A549 (cell line): ENCODE data around the gene ARID1B.
"Not testable (repeated sequence)": the region's sequence is repeated elsewhere in the genome, so short reads cannot be mapped to it uniquely, and the experiment has no call there.

Experiments used
- CHD2 ChIP-seq: fragments of 150-350 bp; IDR thresholded peaks from 2 replicates; pipeline ENCODE4 v1.6.1; 2014; ENCODE audit warnings: low read length; ENCODE audit not compliant: partially characterized antibody
- EP300 ChIP-seq, 2 experiments: fragments of >200 bp; sonication (Bioruptor Twin); formaldehyde crosslinking; IDR thresholded peaks; 2 replicates in 1 of 2; 3 replicates in 1 of 2; pipeline ENCODE4 v1.6.1; 2016 to 2017
- ESRRA ChIP-seq: fragments of 150-350 bp; IDR thresholded peaks from 2 replicates; pipeline ENCODE4 v1.6.1; 2014; ENCODE audit warnings: mild to moderate bottlenecking, low read length, borderline replicate concordance
- FOSL2 ChIP-seq, 2 experiments: fragments of 450-650 bp in 1 of 2; fragments of >200 bp in 1 of 2; sonication (Bioruptor Twin) in 1 of 2; formaldehyde crosslinking; IDR thresholded peaks; 2 replicates each; pipeline versions ENCODE4 v1.5.0 to v1.6.1; 2016 to 2020; ENCODE audit warnings: mild to moderate bottlenecking in 1 of 2, moderate library complexity in 1 of 2
- GATA3 ChIP-seq: IDR thresholded peaks from 2 replicates; pipeline ENCODE4 v1.6.1; 2012; ENCODE audit warnings: borderline replicate concordance
- KDM1A ChIP-seq: fragments of 200-600 bp; sonication (generic); IDR thresholded peaks from 2 replicates; pipeline ENCODE4 v1.6.1; 2016; ENCODE audit warnings: low read depth, mild to moderate bottlenecking
- POLR2A ChIP-seq: IDR thresholded peaks from 2 replicates; pipeline ENCODE4 v1.6.1; 2012; ENCODE audit warnings: mild to moderate bottlenecking, low read length
- POLR2AphosphoS2 ChIP-seq: conservative IDR thresholded peaks from 2 replicates; pipeline ENCODE4 v1.6.1; 2012; ENCODE audit warnings: low read length, improper control_type of control experiment, inconsistent platforms
- RFX5 ChIP-seq: fragments of 450-650 bp; IDR thresholded peaks from 2 replicates; pipeline ENCODE4 v1.7.1; 2014; ENCODE audit warnings: antibody characterized with exemption, mild to moderate bottlenecking, moderate library complexity
- TF ChIP-seq, protein P1 (sequence below): fragments of >200 bp; sonication (Bioruptor Twin); formaldehyde crosslinking; IDR thresholded peaks from 3 replicates; pipeline ENCODE4 v1.5.1; 2016
- TF ChIP-seq, protein P2 (sequence below): fragments of >200 bp; sonication (Bioruptor Twin); formaldehyde crosslinking; IDR thresholded peaks from 2 replicates; pipeline ENCODE4 v1.6.1; 2016
- TF ChIP-seq, protein P3 (sequence below): fragments of 200-600 bp; sonication (generic); IDR thresholded peaks from 2 replicates; pipeline ENCODE4 v1.6.1; 2016; ENCODE audit warnings: antibody characterized with exemption, mild to moderate bottlenecking, moderate library complexity
- TF ChIP-seq, protein P4 (sequence below): IDR thresholded peaks from 2 replicates; pipeline ENCODE4 v1.6.1; 2012

DNA sequence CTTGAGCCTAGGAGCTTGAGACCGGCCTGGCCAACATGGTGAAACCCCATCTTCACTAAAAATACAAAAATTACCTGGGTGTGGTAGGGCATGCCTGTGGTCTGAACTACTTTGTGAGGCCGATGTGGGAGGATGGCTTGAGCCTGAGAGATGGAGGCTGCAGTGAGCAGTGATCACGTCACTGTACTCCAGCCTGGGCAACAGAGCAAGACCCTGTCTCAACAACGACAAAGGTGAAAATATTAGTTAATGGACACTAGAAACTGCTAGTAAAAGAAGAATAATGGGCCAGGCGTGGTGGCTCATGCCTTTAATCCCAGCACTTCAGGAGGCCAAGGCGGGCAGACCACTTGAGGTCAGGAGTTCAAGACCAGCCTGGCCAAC lies 168.6 kb downstream of the ARID1B start:
- TF ChIP-seq FOSL2 (IDR thresholded peaks at IDR 0.05); FOSL2 (CRISPR knock-in tag; IDR thresholded peaks at IDR 0.05); EP300 (IDR thresholded peaks at IDR 0.05); KDM1A; GATA3; ESRRA; POLR2A; CHD2; POLR2AphosphoS2; RFX5: not testable (repeated sequence)
- TF ChIP-seq, protein P1, sequence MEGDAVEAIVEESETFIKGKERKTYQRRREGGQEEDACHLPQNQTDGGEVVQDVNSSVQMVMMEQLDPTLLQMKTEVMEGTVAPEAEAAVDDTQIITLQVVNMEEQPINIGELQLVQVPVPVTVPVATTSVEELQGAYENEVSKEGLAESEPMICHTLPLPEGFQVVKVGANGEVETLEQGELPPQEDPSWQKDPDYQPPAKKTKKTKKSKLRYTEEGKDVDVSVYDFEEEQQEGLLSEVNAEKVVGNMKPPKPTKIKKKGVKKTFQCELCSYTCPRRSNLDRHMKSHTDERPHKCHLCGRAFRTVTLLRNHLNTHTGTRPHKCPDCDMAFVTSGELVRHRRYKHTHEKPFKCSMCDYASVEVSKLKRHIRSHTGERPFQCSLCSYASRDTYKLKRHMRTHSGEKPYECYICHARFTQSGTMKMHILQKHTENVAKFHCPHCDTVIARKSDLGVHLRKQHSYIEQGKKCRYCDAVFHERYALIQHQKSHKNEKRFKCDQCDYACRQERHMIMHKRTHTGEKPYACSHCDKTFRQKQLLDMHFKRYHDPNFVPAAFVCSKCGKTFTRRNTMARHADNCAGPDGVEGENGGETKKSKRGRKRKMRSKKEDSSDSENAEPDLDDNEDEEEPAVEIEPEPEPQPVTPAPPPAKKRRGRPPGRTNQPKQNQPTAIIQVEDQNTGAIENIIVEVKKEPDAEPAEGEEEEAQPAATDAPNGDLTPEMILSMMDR: not testable (repeated sequence)
- TF ChIP-seq, protein P2, sequence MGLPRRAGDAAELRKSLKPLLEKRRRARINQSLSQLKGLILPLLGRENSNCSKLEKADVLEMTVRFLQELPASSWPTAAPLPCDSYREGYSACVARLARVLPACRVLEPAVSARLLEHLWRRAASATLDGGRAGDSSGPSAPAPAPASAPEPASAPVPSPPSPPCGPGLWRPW: not testable (repeated sequence)
- TF ChIP-seq, protein P3, sequence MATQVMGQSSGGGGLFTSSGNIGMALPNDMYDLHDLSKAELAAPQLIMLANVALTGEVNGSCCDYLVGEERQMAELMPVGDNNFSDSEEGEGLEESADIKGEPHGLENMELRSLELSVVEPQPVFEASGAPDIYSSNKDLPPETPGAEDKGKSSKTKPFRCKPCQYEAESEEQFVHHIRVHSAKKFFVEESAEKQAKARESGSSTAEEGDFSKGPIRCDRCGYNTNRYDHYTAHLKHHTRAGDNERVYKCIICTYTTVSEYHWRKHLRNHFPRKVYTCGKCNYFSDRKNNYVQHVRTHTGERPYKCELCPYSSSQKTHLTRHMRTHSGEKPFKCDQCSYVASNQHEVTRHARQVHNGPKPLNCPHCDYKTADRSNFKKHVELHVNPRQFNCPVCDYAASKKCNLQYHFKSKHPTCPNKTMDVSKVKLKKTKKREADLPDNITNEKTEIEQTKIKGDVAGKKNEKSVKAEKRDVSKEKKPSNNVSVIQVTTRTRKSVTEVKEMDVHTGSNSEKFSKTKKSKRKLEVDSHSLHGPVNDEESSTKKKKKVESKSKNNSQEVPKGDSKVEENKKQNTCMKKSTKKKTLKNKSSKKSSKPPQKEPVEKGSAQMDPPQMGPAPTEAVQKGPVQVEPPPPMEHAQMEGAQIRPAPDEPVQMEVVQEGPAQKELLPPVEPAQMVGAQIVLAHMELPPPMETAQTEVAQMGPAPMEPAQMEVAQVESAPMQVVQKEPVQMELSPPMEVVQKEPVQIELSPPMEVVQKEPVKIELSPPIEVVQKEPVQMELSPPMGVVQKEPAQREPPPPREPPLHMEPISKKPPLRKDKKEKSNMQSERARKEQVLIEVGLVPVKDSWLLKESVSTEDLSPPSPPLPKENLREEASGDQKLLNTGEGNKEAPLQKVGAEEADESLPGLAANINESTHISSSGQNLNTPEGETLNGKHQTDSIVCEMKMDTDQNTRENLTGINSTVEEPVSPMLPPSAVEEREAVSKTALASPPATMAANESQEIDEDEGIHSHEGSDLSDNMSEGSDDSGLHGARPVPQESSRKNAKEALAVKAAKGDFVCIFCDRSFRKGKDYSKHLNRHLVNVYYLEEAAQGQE: not testable (repeated sequence)
- TF ChIP-seq, protein P4, sequence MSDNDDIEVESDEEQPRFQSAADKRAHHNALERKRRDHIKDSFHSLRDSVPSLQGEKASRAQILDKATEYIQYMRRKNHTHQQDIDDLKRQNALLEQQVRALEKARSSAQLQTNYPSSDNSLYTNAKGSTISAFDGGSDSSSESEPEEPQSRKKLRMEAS: not testable (repeated sequence)
